A172 (cell line): Measurements from ENCODE around the gene TFAP2E. TPM values are rescaled to one million over a fixed set of nuclear protein-coding genes. Genes with fewer than 3 reads are reported as not detected.

ENCODE experiments used
- DNase-seq: peaks from one replicate; pipeline ENCODE4 v3.0.0-alpha.2; 2015; ENCODE audit warnings: low spot score
- total RNA-seq: library from RNA; depleted of rRNA; stranded (reverse); fragments of >200 nt; shearing (Covaris generic); gene quantifications from 2 replicates; pipeline ENCODE4 v1.2.3, GENCODE V29; 2014; rRNA removed

TFAP2E gene
- total RNA-seq, 1 experiment from 2014 or later, result not detected

DNA sequence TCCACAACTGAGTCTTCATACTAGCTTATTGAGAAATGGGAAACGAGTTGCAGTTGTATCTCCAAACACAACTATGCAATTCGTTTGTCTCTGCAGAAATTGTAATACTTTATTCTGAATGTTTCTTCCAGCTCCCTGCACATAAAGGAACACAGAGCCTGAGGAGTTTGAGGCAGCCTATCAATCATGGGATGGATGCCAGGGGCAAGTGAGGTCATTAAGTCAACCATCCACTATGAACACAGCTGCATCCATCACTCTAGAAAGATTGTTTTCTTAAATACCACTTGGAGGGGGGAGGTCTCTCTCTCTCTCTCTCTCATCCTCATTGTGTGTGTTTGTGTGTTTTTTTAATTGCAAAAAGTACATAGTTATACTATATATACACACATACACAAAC lies 71.1 kb downstream of the TFAP2E start:
- DNase-seq, result no peak

Other genes starting within 250 kb of the TFAP2E start
- 13.9 and 15.7 TPM in 2 replicates for gene KIAA0319L, start 15.9 kb upstream of the TFAP2E start, total RNA-seq
- gene NCDN, start 15.5 kb upstream of the TFAP2E start, total RNA-seq, result 8.0 and 8.4 TPM in 2 replicates
- 37.3 and 46.6 TPM in 2 replicates for gene PSMB2, start 68.2 kb downstream of the TFAP2E start, total RNA-seq
- 14.4 and 17.6 TPM in 2 replicates for gene C1orf216, start 145.6 kb downstream of the TFAP2E start, total RNA-seq
- 13.5 and 18.2 TPM in 2 replicates for gene CLSPN, start 196.7 kb downstream of the TFAP2E start, total RNA-seq
- gene AGO4, start 234.7 kb downstream of the TFAP2E start, total RNA-seq, result 7.3 and 7.8 TPM in 2 replicates